SK-N-SH treated with all-trans-retinoic acid at 6 μM for 48 hours (cell line): ENCODE results near the gene TNIK.

Experiments
- ARNTL ChIP-seq: fragments of 450-650 bp; formaldehyde crosslinking; IDR thresholded peaks from 2 replicates; pipeline ENCODE4 v1.5.0; 2020; ENCODE audit warnings: low read depth, mild to moderate bottlenecking, moderate library complexity, borderline replicate concordance
- CSDC2 ChIP-seq: fragments of 250-450 bp; sonication (Bioruptor Pico); IDR thresholded peaks from 2 replicates; pipeline ENCODE4 v1.5.0; 2020; ENCODE audit warnings: mild to moderate bottlenecking, moderate library complexity
- PATZ1 ChIP-seq: fragments of 250-450 bp; sonication (Bioruptor Pico); IDR thresholded peaks from 2 replicates; pipeline ENCODE4 v1.8.0; 2020; ENCODE audit warnings: mild to moderate bottlenecking, moderate library complexity, borderline replicate concordance
- POU6F1 ChIP-seq: fragments of 250-450 bp; sonication (Bioruptor Pico); IDR thresholded peaks from 2 replicates; pipeline ENCODE4 v1.8.0; 2021; ENCODE audit warnings: low read depth, mild to moderate bottlenecking, moderate library complexity, borderline replicate concordance
- RARB ChIP-seq: fragments of 250-450 bp; sonication (Bioruptor Pico); IDR thresholded peaks from 2 replicates; pipeline ENCODE4 v1.8.0; 2021; ENCODE audit warnings: mild to moderate bottlenecking, moderate library complexity
- TCF4 ChIP-seq: fragments of 250-450 bp; sonication (Bioruptor Pico); IDR thresholded peaks from 2 replicates; pipeline ENCODE4 v1.8.0; 2021; ENCODE audit warnings: mild to moderate bottlenecking, moderate library complexity, borderline replicate concordance
- ZFP3 ChIP-seq: fragments of 250-450 bp; sonication (Bioruptor Pico); IDR thresholded peaks from 2 replicates; pipeline ENCODE4 v1.5.0; 2020; ENCODE audit warnings: mild to moderate bottlenecking, moderate library complexity
- ZFP30 ChIP-seq: fragments of 450-650 bp; formaldehyde crosslinking; IDR thresholded peaks from 2 replicates; pipeline ENCODE4 v1.5.0; 2022; ENCODE audit warnings: mild to moderate bottlenecking, moderate library complexity

GRCh38 chr3:171044835-171045793 lies 415.1 kb downstream of the TNIK start:
- TF ChIP-seq RARB (CRISPR knock-in tag) (no peak), PATZ1 (CRISPR knock-in tag) (no peak), ARNTL (no peak), POU6F1 (CRISPR knock-in tag) (no peak), ZFP3 (CRISPR knock-in tag) (no peak), ZFP30 (CRISPR knock-in tag) (no peak), TCF4 (no peak), CSDC2 (no peak)
